ENCODE measurements around the gene ARHGEF10L.

Gene ARHGEF10L

GRCh38 chr1:17639703-17640340, 100.3 kb downstream of the ARHGEF10L start:
- DNase-seq = no peak

DNA sequence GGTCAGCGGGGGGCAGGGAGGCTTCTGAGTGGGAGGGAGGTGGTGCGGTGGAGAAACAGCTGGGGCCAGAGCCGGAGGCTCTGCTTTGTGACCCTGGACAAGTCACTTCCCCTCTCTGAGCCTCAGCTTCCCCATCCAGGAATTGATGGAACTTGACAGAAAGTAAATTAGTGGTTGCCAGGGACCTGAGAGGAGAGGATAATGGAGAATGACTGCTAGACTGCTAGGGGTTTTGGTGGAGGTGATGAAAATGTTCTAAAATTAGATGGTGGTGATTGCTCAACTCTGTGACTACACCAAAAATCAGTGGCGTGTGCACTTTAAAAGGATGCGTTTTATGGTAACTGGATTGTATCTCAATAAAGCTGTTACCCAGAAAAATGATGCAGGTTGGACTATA, 100.9 kb downstream of the ARHGEF10L start:
- DNase-seq = no peak

- DNase-seq = no peak
Observed at GRCh38 chr1:17640975-17641374, 101.5 kb downstream of the ARHGEF10L start.

GRCh38 chr1:17642169-17642568, 102.7 kb downstream of the ARHGEF10L start:
- DNase-seq = no peak

DNA sequence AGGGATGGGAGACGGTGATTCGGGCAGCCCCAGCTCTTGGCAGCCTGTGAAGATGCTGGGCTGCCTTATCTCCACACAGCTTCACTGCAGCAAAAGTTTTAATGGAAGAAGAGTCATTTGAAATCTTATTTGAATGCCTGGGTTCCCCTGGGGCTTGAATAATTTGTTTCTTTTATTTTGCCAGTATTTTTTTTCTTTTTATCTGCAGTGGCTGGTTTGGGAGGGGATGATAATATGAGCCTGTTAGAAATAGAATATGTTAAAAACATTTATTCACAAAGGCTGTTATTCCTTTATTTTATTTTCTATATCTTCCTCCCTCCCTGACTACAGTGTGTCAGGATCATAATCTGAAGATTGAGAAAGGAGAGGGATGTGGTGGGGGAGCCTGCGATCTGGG, 103.4 kb downstream of the ARHGEF10L start:
- no peak for DNase-seq

GRCh38 chr1:17643861-17644703, 104.6 kb downstream of the ARHGEF10L start:
- DNase-seq = no peak

- DNase-seq = no peak
Observed at GRCh38 chr1:17645068-17645911, 105.8 kb downstream of the ARHGEF10L start.

DNA sequence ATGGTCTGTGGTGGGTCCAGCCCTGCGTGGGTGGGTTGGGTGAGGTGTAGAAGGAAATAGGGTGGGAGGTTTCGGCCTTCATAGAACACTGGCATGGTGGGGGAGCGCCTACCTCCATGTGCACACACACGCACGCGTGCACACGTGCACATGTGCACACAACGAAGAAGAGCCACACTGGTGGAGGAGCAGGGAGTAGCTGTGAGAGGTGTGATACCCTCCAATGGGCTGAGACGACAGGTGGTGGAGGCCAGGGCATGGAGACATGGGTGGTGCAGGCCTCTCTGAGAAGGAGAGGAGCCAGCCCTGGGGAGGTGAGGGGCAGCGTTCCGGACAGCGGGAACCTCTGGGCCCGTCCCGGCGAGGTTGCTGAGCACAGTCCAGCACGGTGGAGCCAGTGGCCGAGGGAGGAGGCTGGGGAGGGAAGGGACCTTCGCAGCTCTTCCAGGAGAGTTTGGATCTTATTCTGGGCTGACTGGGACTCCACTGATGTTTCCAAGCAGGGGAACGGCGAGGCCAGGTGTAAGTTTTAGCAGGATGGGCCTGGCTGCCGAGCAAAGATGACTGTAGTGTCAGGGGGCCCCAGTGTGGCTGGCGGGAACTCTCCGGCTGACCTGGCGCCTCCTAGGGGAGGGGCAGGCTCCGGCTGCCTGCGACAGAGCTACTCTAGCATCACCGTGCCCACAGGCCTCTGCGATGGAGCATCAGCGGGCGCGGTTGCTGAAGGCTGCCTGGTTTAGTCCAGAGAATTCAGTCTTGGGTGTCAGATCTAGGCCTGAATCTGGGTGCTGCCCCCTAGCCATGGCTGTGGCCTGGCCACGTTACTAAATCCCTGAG, 107.2 kb downstream of the ARHGEF10L start:
- DNase-seq = no peak

DNA sequence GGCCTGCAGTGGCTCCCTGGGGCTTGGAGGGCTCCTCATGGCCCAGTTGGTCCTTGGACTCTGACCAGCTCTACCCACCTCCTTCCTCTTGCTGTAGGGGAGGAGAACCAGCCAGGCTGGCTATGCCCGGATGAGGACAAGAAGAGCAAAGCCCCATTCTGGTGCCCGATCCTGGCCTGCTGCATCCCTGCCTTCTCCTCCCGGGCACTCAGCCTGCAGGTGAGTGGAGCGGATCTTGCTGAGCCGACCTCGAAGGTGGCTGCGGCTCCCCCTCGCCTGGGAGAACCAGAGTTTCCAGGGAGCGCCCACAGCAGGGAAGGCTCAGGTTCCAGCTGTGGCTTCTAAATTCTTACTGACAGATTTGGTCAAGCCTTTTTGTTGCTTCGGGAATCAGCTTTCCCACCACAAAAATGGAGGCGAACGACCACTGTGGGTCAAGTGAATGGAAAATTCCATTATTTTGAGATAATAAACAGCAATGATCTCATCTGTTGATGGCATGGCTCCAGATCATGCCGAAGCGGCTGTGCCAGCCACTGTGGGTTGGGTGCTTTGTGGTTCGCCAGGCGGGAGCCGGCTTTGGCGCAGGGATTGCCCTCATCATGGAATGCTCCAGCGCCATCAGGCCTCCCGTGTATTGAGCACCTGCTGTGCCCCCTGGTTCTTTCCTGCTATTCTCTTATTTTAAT, 109.1 kb downstream of the ARHGEF10L start:
- DNase-seq = no peak

GRCh38 chr1:17649371-17650106, 110.0 kb downstream of the ARHGEF10L start:
- DNase-seq = no peak

- DNase-seq = no peak
Observed at GRCh38 chr1:17653276-17653675, 113.8 kb downstream of the ARHGEF10L start.

GRCh38 chr1:17653728-17654351, 114.3 kb downstream of the ARHGEF10L start:
- DNase-seq = no peak

DNA sequence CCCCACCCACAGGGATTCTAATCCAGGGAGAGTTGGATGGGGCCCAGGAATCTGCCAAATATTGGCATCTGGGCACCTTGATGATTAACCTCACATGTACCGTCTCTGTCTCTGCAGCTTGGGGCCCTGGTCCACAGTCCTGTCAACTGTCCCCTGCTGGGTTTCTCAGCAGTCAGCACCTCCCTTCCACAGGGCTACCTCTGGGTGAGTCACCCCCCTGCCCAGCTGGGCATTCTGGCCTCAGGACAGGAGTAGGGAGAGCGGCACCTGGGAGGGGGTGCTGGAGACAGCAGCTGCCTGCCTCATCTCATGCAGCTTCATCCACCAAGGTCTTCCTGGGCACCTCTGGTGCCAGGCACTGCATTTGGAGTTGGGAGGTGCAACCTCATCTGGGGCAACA, 115.0 kb downstream of the ARHGEF10L start:
- no peak for DNase-seq

GRCh38 chr1:17655169-17655568, 115.7 kb downstream of the ARHGEF10L start:
- no peak for DNase-seq

DNA sequence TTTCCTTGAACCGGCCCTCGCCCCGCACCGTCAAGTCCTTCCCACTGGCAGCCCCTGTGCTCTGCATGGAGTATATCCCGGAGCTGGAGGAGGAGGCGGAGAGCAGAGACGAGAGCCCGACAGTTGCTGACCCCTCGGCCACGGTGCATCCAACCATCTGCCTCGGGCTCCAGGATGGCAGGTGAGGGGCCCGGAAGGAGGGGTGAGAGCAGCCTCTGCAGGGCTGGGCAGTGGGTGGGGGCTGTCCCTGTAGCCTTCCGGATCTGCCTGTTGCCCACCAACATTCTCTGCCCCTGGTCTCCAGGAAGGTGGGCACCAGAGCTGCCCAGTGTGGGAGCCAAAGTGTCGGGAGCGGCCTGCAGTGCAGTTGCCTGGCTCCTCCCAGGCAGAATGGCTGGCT, 116.4 kb downstream of the ARHGEF10L start:
- no peak for DNase-seq

- no peak for DNase-seq
Observed at GRCh38 chr1:17657436-17657835, 117.9 kb downstream of the ARHGEF10L start.

GRCh38 chr1:17658837-17659236, 119.3 kb downstream of the ARHGEF10L start:
- no peak for DNase-seq

- peak; percentile 34 for DNase-seq
Observed at GRCh38 chr1:17661546-17662157, 122.2 kb downstream of the ARHGEF10L start.

- DNase-seq = no peak
Observed at GRCh38 chr1:17662296-17662695, 122.8 kb downstream of the ARHGEF10L start.

DNA sequence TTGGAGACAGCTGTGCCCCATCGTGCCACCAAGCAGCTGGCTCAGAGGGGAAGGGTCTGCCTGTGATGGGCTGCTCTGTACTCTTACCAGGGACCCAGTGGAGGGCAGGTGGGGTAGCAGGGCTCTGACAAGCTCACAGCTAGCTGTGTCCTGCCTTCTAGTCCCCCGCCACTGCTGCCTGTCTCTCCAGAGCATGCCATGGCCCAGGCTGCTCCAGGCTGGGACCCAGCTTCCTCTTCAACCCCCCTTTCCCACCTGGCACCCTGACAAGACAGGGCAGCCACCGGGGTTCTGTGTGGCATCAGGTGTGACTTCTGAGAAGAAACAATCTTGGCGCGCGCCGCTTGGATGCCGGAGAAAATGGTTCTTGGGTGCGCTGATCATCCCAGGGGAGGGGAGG, 123.3 kb downstream of the ARHGEF10L start:
- DNase-seq = no peak
